KOPT-K1 (cell line): Measurements from ENCODE around the gene CAST.

Experiments used
- H3K27ac ChIP-seq: fragments of 200-600 bp; sonication (generic); 2 replicates; pipeline ENCODE4 v1.5.1; 2016; ENCODE audit warnings: antibody characterized with exemption, mild to moderate bottlenecking, low read depth, low read length; ENCODE audit not compliant: poor library complexity, severe bottlenecking
- H3K36me3 ChIP-seq: fragments of 200-600 bp; sonication (generic); 2 replicates; pipeline ENCODE4 v1.5.1; 2017; ENCODE audit warnings: antibody characterized with exemption, mild to moderate bottlenecking, low read length, moderate library complexity; ENCODE audit not compliant: insufficient read depth
- H3K9me3 ChIP-seq: fragments of 200-600 bp; sonication (generic); 2 replicates; pipeline ENCODE4 v1.5.1; 2017; ENCODE audit warnings: antibody characterized with exemption, low read length, mild to moderate bottlenecking; ENCODE audit not compliant: insufficient read depth, poor library complexity, severe bottlenecking

CAST gene

DNA sequence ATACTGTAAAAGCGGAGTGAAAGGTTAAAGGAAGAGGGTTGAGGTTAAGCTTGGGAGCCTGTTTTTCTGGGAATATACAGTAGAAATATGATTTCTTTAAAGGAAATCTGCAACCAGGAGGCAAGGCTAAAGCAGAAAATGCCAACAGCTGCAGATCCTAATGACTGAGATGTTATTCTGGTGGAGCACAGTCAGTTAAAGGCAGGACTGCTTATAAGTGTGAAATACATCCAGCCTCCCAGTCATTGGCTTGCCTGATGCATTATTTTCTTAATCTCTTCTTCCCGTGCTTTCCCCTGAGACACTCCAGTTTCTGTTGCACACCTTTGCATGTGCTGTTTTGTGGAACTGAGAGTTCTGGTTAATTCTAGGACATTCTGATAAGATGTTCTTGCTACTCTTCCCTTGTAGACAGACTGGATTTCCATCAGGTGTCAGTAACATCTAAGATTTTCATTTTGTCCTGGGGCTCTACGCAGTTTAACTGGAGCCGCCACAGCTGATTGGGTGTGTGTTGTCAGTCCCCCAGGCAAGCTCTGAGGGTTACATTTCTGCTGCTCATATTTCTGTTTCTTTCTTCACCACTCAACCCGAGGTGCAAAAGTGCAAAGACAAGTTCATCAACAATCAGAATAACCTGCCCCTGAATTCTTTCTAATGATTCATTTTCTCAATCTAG is 44.4 kb downstream of the CAST start:
- Histone ChIP-seq H3K9me3 (no peaks in the 10 kb centered on the region), H3K36me3 (no peaks in the 10 kb centered on the region), H3K27ac (no peak overlapping the region)

- no peaks in the 10 kb centered on the region for H3K36me3 ChIP-seq
- no peak overlapping the region for H3K27ac ChIP-seq
- no peaks in the 10 kb centered on the region for H3K9me3 ChIP-seq
Measured at GRCh38 chr5:96708600-96708999, 46.4 kb downstream of the CAST start.

DNA sequence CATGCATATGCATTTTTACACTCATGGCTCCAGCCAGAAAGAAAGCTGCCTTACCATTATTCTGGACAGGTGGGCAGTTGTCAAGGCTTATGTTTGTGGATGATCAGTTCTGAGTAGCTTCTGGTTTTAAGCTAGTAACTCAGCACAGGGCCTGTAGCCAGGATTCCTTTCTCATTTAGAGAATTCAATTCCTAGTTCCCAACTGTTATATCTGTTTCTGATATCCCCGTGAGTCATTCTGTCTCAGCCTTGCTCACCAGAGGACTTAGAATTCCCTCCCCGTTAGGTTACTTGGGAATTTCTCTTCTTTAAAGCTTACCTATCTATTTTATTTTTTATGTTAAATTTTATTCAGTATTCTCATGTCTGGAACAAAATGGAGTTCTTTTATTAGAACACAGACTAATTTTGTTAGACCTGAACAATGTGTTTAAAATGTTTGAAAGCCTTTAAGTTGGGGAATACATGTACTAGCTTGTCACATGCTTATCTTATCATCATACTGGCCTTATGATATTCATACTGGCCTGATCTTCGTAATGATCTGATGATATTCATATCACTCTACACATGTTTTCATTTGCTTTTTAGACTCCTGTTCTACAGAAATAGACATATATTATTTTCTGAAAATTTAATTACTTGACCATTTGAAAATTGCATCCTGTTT is 47.1 kb downstream of the CAST start:
- Histone ChIP-seq H3K36me3 (no peaks in the 10 kb centered on the region), H3K9me3 (no peaks in the 10 kb centered on the region), H3K27ac (no peak overlapping the region)

GRCh38 chr5:96712100-96712746 is 50.0 kb downstream of the CAST start:
- H3K9me3 ChIP-seq: no peaks in the 10 kb centered on the region
- H3K36me3 ChIP-seq: no peaks in the 10 kb centered on the region
- no peak overlapping the region for H3K27ac ChIP-seq

GRCh38 chr5:96714450-96714849 is 52.3 kb downstream of the CAST start:
- no peak overlapping the region for H3K27ac ChIP-seq
- no peaks in the 10 kb centered on the region for H3K9me3 ChIP-seq
- no peaks in the 10 kb centered on the region for H3K36me3 ChIP-seq

- H3K27ac ChIP-seq: no peak overlapping the region
Measured at GRCh38 chr5:96714951-96715451, 52.8 kb downstream of the CAST start.

GRCh38 chr5:96716007-96716406 is 53.8 kb downstream of the CAST start:
- Histone ChIP-seq H3K27ac (no peak overlapping the region), H3K36me3 (no peaks in the 10 kb centered on the region), H3K9me3 (no peaks in the 10 kb centered on the region)

More at GRCh38 chr5:96714951-96715451, 52.8 kb downstream of the CAST start:
- Histone ChIP-seq H3K9me3 (no peaks in the 10 kb centered on the region), H3K36me3 (no peaks in the 10 kb centered on the region)

DNA sequence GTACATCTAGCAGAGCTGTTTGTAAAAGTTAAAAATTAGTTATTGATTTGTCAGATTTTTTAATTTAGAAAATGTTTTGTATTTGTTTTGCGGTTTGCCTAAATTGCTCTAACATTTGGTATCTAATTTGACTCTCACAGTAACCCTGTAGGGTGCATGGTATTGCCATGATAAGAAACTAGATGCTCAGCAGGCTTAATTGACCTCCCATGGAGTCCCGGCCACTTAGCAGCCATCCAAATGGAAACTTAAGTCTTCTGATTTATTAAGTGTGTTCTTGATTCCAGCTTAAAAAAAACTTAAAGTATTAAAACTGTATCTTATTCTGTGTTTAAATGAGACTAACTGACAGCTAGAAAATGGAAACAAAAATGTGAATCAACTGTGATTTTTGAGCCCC is 54.5 kb downstream of the CAST start:
- no peak overlapping the region for H3K27ac ChIP-seq
- H3K9me3 ChIP-seq: no peaks in the 10 kb centered on the region
- no peaks in the 10 kb centered on the region for H3K36me3 ChIP-seq

DNA sequence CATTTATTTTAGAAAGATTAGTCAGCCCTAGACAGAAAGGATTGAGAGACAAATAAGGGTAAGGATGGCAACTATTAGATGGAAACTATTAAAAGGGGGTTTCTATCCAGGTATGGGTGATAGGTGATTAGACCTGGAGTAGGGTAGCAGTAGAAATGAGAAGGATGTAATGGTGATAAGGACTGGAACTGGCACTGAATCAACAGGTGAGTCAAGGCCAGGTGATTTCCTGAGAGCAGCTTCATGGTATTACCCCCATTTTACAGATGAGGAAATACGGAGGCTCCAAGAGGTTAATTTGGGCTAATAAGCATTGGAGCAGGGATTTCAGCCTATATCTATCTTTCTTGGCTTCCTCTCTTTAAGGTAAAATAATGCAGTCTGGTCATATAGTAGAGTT is 55.7 kb downstream of the CAST start:
- Histone ChIP-seq H3K27ac (no peak overlapping the region), H3K36me3 (no peaks in the 10 kb centered on the region), H3K9me3 (no peaks in the 10 kb centered on the region)

- Histone ChIP-seq H3K27ac (no peak overlapping the region), H3K36me3 (no peaks in the 10 kb centered on the region), H3K9me3 (no peaks in the 10 kb centered on the region)
Measured at GRCh38 chr5:96718635-96719077, 56.5 kb downstream of the CAST start.

DNA sequence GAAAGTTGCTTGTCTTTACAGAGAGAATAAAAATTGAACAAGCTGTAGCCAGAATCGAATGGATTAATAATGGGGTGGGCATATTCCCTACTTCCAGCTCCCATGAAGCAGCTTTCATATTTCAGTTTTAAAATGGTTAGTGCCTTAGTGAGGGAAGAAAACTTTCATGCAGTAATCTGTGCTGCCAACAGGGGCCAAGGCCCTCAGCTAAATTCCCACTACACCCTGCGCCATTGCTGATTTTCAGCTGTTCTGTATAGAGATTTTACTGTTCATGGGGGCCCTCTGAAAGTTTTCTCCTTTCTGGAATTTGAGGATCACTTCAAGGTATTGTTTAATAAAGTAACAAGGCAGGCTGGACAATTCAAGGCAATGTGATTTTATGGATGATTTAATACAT is 58.2 kb downstream of the CAST start:
- Histone ChIP-seq H3K27ac (no peak overlapping the region), H3K9me3 (no peaks in the 10 kb centered on the region), H3K36me3 (no peaks in the 10 kb centered on the region)

DNA sequence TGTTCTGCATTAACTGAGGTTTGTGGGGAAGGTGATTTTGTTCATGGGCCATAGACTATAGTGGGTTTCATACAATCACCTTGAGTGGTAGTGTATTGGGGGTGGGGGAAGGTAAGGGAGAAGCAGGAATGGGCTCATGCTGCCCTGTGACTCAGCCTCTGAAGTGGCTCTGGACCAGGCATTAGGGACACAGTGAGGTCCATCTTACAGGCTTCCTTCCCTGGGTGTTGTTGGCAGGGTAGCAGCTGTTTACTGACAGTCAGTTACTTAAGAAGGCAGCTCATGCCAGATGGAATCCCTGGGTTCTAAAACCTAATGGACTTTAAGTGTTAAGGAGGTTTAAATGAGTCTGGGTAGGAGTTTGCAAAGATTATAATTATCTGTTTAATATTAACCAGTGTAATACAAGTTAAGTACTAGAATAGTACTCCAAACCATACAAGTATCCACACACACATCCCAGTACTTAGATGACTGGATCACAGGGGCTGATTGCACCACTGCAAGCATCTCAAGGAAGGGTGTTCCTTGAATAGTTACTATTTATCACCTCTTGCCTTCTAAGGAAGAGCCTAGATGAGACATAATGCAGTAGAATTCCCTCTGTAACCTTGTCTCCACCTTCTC is 59.3 kb downstream of the CAST start:
- no peaks in the 10 kb centered on the region for H3K9me3 ChIP-seq
- no peaks in the 10 kb centered on the region for H3K36me3 ChIP-seq
- H3K27ac ChIP-seq: no peak overlapping the region

DNA sequence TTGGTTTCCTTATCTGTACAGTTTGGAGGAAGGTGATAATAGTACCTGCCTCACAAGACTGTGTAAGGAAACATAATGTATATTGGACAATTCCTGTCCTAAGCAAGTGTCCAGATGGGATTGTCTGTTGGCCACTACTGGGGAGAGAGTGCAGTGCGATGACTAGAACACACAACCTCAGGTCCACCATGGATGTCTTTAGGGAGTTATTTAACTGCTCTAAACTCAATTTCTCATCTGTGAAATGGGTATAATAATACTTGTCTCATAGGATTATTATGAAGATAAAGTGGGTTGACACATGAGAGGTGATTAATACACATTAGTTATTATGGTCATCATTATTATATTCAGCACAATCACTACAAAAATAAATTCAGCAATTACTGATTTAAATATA is 63.1 kb downstream of the CAST start:
- Histone ChIP-seq H3K9me3 (no peaks in the 10 kb centered on the region), H3K27ac (no peak overlapping the region), H3K36me3 (no peaks in the 10 kb centered on the region)

- Histone ChIP-seq H3K36me3 (no peaks in the 10 kb centered on the region), H3K27ac (no peak overlapping the region), H3K9me3 (no peaks in the 10 kb centered on the region)
Measured at GRCh38 chr5:96726802-96727201, 64.6 kb downstream of the CAST start.

DNA sequence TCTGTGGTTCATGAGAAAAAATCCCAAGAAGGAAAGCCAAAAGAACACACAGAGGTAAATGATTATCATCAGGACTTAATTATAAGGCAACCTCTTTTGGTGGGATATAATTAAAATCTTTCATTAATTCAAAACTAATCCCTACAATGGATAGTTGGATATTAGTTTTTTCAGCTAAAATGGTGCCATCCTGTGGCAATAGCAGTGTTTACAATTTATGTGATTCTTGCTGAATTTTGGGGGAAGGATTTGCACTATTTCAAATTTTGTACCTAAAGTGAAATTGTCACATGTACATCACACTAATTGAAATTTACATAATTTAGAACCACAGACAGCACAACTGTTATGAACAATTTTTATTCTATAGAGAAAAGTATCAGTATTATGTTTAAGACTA is 67.0 kb downstream of the CAST start:
- Histone ChIP-seq H3K36me3 (no peaks in the 10 kb centered on the region), H3K9me3 (no peaks in the 10 kb centered on the region), H3K27ac (no peak overlapping the region)
